DMS114 treated with DMSO at 0.1 percent for 48 hours (cell line): Measurements from ENCODE around the gene SLC4A1AP.

Source experiments
- DNase-seq: peaks from one replicate; lab custom pipeline; 2025; ENCODE audit not compliant: unreplicated experiment; lab: John Stamatoyannopoulos, UW

SLC4A1AP gene

DNA sequence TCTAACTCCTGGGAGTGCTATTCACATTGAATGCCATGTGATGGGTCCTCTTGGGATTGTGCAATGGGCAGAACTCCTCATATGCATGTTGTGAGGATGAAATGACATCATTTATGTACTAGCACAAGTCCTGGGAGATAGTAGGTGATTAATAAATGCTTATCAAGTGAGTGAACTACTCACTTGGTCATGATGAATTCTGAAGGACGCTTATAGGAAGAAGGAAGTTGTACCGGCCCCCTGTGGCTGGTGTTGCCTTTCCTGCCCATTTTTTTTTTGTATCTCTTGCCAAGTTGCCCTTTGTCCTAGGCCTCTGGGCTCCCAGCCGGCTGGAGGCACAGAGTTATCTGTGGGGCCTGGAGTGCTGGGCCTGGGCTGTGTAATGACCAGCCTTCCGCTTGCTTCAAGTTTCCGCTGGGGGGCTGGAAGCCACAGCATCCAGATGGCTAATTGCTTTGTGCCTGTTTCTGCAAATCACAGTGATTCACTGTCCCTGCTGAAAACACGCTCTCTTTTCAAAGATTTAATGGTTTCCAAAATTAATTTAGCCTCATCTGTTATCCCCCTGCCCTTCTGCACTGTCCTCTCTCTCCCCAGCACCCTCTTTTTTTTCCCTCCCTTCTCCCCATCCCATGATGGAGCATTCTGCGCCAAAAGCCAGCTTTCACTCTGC is 74.1 kb downstream of the SLC4A1AP start:
- no peak for DNase-seq

DNA sequence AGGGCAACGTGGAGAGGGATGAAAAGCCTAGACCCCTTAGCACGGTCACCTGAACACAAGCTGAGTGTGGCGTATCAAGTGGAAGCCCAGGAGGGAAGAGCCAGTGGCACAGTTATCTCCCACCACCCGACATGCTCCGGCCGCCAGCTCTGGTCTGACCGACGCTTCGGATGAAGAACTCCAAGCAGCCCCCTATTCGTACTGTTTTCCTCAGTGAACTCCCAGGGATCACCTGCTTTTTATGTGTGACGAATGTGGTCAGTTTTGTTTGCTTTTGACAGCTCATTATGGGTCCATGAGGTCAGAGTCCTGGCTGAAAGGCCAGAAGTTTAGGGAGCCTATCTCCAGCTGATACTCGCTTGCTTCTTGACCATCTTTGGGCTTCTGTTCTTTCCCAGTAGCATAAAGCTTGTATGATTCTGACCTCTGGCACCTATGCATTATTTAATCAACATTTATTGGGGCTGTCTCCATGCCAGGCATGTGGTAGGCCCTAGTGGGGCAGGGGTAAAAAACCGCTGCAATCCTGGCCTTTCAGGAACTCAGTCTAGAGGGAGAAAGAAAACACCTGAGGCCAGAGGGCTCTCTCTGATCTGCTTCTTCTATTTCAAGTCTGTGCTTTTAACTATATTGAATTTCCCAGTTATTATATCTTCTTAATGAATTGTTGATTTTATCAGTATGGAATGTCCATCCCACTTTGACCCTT is 74.8 kb downstream of the SLC4A1AP start:
- no peak for DNase-seq

DNA sequence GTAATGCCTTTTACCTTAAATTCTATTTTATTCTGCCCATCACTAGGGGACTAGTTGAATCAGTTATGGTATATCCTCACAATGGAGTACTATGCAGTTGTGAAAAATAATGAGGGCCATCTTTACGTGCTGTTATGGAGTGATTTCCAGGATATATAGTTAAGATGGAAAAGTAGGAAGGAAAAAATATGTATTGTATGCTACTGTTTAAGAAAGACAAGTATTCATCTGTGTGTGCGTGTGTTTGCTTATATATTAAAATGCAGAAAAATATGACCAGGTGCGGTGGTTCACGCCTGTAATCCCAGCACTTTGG is 75.3 kb downstream of the SLC4A1AP start:
- no peak for DNase-seq

DNA sequence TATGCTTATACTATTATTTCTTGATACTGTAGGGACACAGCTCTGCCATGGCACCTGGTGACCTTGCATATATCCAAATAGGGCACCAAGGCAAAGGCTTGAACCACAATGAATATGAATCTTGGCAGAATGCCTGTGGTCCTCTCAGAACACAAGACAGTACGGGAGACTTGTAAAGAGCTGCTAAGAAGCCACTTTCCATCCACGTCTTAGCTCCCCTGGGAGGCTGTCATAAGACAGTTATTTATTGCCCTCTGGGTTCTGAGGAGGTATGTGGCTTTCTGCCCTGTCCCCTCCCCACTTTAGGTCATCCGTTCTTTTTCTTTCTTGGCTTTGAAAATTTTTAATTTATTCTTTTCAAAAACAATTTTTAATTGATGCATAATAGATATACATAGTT is 78.0 kb downstream of the SLC4A1AP start:
- DNase-seq, result no peak

DNA sequence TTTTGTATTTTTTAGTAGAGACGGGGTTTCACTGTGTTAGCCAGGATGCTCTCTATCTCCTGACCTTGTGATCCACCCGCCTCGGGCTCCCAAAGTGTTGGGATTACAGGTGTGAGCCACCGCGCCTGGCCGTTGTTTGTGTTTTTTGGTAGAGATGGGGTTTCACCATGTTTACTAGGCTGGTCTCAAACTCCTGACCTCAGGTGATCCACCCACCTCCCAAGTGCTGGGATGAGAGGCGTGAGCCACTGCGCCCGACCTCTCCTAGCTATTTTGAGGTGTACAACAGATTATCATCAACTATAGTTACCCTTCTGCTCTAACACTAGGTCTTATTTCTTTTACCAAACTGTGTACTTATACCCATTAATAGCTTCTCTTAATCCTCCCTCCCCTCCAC is 78.9 kb downstream of the SLC4A1AP start:
- no peak for DNase-seq
